ENCODE data around the gene SUN1.

Gene SUN1

DNA sequence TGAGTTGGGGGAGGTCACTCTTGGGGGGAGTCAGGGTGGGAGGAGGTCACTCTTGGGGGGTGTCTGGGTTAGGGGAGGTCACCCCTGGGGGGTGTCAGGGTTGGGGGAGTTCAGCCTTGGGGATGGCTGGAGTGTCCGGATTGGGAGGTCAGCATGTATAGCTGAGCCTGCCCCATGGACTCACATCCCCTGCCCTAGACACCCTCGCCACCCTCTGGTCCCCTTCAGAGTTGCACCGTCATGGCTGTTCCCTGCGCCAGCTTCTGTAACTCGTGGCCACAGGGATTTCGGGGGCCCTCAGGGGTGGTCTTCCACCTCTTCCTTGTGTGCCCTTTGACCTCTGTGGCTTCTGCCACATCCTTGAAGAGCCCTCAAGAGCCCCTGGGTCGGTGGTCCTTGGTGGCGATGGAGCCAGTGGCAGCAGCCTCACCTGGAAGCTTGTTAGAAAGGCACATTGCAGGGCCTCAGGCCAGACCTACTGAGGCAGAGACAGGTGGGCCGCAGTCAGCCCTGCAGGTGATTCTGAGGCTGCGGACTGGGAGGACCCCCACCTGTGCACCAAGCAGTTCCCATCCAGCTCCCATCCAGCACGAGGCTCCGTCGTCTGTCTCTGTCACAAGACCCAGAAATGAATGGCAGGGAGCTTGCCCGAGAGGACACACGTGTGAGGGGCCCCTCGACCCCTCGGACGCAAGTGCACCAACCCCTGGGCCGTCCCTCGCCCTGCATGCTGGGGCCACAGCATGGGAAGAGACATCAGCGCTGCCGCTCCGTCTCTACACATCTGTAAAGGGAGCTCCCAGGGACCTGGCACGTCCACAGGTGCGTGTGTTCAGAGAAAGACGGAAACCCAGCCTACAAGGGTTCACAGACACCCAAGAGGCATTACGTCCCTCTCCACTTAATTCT, 44.7 kb upstream of the SUN1 start:
- Histone ChIP-seq H3K36me3 (ENCODE audit: control insufficient read depth in 2 of 2, insufficient read depth in 1 of 2, low read length in 2 of 2) (peaks cover 0 to 37% of the 10 kb centered on the region in 2 experiments), H3K4me3 (ENCODE audit: low read depth, low read length) (no peak overlapping the region), H3K27ac (ENCODE audit: extremely low read depth, low read depth, low read length) (no peak overlapping the region), H3K9me3 (ENCODE audit: control insufficient read depth, insufficient read depth, low read depth, low read length) (no peaks in the 10 kb centered on the region), H3K4me1 (ENCODE audit: control insufficient read depth, insufficient read depth, low read length) (no peaks in the 10 kb centered on the region)
- CTCF ChIA-PET: interaction anchor here (0.5 to 3.3 kb wide), 6 partner anchors 12 to 726 kb away, joined by 3 to 24 read pairs (median 4); partner anchors contain the start of gene COX19
- TF ChIP-seq, protein P1, sequence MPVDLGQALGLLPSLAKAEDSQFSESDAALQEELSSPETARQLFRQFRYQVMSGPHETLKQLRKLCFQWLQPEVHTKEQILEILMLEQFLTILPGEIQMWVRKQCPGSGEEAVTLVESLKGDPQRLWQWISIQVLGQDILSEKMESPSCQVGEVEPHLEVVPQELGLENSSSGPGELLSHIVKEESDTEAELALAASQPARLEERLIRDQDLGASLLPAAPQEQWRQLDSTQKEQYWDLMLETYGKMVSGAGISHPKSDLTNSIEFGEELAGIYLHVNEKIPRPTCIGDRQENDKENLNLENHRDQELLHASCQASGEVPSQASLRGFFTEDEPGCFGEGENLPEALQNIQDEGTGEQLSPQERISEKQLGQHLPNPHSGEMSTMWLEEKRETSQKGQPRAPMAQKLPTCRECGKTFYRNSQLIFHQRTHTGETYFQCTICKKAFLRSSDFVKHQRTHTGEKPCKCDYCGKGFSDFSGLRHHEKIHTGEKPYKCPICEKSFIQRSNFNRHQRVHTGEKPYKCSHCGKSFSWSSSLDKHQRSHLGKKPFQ (tag by site-specific recombination; IDR thresholded peaks at IDR 0.05): no peak
- TF ChIP-seq, protein P2, sequence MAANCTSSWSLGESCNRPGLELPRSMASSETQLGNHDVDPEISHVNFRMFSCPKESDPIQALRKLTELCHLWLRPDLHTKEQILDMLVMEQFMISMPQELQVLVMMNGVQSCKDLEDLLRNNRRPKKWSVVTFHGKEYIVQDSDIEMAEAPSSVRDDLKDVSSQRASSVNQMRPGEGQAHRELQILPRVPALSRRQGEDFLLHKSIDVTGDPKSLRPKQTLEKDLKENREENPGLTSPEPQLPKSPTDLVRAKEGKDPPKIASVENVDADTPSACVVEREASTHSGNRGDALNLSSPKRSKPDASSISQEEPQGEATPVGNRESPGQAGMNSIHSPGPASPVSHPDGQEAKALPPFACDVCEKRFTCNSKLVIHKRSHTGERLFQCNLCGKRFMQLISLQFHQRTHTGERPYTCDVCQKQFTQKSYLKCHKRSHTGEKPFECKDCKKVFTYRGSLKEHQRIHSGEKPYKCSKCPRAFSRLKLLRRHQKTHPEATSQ (tag by site-specific recombination; IDR thresholded peaks at IDR 0.05): no peak
- TF ChIP-seq IKZF3 (tag by site-specific recombination; IDR thresholded peaks at IDR 0.05): no peak
- TF ChIP-seq OSR2 (tag by site-specific recombination; IDR thresholded peaks at IDR 0.05): no peak
- no peak for TF ChIP-seq PATZ1 (tag by site-specific recombination; IDR thresholded peaks at IDR 0.05)
- POLR2A ChIA-PET: no interaction called here

- peaks cover 0 to 10% of the 10 kb centered on the region in 2 experiments for H3K36me3 ChIP-seq (ENCODE audit: control insufficient read depth in 2 of 2, insufficient read depth in 1 of 2, low read length in 2 of 2)
- CTCF ChIA-PET: interaction anchor here (0.6 to 1.0 kb wide), 3 partner anchors 17 to 81 kb away, joined by 3 to 5 read pairs (median 3); no protein-coding TSS in a partner anchor
- no peak overlapping the region for H3K27ac ChIP-seq (ENCODE audit: extremely low read depth, low read depth, low read length)
- POLR2A ChIA-PET: no interaction called here
- no peaks in the 10 kb centered on the region for H3K9me3 ChIP-seq (ENCODE audit: control insufficient read depth, insufficient read depth, low read depth, low read length)
- no peaks in the 10 kb centered on the region for H3K4me1 ChIP-seq (ENCODE audit: control insufficient read depth, insufficient read depth, low read length)
- H3K4me3 ChIP-seq (ENCODE audit: low read depth, low read length): no peak overlapping the region
- TF ChIP-seq ZNF664 (tag by site-specific recombination; IDR thresholded peaks at IDR 0.05) (no peak), ZNF26 (tag by site-specific recombination; IDR thresholded peaks at IDR 0.05) (no peak), GLI2 (tag by site-specific recombination; IDR thresholded peaks at IDR 0.05; ENCODE audit: borderline replicate concordance, low read depth) (no peak), ZBTB1 (tag by site-specific recombination; IDR thresholded peaks at IDR 0.05) (no peak), ZNF311 (tag by site-specific recombination; IDR thresholded peaks at IDR 0.05; ENCODE audit: borderline replicate concordance) (no peak), ZNF354C (tag by site-specific recombination; IDR thresholded peaks at IDR 0.05; ENCODE audit: borderline replicate concordance, low read depth) (no peak), ZBTB21 (tag by site-specific recombination; IDR thresholded peaks at IDR 0.05) (no peak), ZNF777 (tag by site-specific recombination; IDR thresholded peaks at IDR 0.05; ENCODE audit: borderline replicate concordance) (no peak), ZNF423 (tag by site-specific recombination; IDR thresholded peaks at IDR 0.05) (no peak), ZNF747 (tag by site-specific recombination; IDR thresholded peaks at IDR 0.05) (no peak), ZNF629 (tag by site-specific recombination; IDR thresholded peaks at IDR 0.05) (no peak), ZNF610 (tag by site-specific recombination; IDR thresholded peaks at IDR 0.05; ENCODE audit: borderline replicate concordance) (no peak), FEZF1 (tag by site-specific recombination; IDR thresholded peaks at IDR 0.05) (no peak), ZFP37 (tag by site-specific recombination; IDR thresholded peaks at IDR 0.05) (no peak), ZEB2 (tag by site-specific recombination; IDR thresholded peaks at IDR 0.05) (no peak), ZNF571 (tag by site-specific recombination; IDR thresholded peaks at IDR 0.05) (no peak)
- TF ChIP-seq, protein P3, sequence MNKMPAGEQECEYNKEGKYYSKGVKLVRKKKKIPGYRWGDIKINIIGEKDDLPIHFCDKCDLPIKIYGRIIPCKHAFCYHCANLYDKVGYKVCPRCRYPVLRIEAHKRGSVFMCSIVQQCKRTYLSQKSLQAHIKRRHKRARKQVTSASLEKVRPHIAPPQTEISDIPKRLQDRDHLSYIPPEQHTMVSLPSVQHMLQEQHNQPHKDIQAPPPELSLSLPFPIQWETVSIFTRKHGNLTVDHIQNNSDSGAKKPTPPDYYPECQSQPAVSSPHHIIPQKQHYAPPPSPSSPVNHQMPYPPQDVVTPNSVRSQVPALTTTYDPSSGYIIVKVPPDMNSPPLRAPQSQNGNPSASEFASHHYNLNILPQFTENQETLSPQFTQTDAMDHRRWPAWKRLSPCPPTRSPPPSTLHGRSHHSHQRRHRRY (tag by site-specific recombination; IDR thresholded peaks at IDR 0.05): no peak
- TF ChIP-seq, protein P4, sequence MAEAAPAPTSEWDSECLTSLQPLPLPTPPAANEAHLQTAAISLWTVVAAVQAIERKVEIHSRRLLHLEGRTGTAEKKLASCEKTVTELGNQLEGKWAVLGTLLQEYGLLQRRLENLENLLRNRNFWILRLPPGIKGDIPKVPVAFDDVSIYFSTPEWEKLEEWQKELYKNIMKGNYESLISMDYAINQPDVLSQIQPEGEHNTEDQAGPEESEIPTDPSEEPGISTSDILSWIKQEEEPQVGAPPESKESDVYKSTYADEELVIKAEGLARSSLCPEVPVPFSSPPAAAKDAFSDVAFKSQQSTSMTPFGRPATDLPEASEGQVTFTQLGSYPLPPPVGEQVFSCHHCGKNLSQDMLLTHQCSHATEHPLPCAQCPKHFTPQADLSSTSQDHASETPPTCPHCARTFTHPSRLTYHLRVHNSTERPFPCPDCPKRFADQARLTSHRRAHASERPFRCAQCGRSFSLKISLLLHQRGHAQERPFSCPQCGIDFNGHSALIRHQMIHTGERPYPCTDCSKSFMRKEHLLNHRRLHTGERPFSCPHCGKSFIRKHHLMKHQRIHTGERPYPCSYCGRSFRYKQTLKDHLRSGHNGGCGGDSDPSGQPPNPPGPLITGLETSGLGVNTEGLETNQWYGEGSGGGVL (tag by site-specific recombination; IDR thresholded peaks at IDR 0.05): no peak
Observed at GRCh38 chr7:791519-791918, 40.8 kb upstream of the SUN1 start.

All from HEK293 (cell line).